GM18498 (cell line): ENCODE data around the gene CENATAC.
"Not testable (repeated sequence)": the region's sequence is repeated elsewhere in the genome, so short reads cannot be mapped to it uniquely, and the experiment has no call there.

Experiments used
- ATAC-seq: cut with Tn5 transposase; IDR thresholded peaks from one replicate; pipeline ENCODE4 v1.9.1; 2021; ENCODE audit warnings: mild to moderate bottlenecking, moderate library complexity; ENCODE audit not compliant: unreplicated experiment

The CENATAC gene

DNA sequence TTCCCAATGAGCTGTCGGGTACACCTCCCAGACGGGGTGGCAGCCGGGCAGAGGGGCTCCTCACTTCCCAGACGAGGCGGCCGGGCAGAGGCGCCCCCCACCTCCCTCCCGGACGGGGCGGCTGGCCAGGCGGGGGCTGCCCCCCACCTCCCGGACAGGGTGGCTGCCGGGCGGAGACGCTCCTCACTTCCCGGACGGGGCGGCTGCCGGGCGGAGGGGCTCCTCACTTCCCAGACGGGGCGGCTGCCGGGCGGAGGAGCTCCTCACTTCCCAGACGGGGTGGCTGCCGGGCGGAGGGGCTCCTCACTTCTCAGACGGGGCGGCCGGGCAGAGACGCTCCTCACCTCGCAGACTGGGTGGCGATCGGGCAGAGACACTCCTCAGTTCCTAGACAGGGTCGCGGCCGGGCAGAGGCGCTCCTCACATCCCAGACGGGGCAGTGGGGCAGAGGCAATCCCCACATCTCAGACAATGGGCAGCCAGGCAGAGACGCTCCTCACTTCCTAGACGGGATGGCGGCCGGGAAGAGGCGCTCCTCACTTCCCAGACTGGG lies 6.4 kb upstream of the CENATAC start:
- not testable (repeated sequence) for ATAC-seq

- ATAC-seq = peak; percentile 2
These were observed 862 bp upstream of the CENATAC start for GRCh38 chr11:118996926-118997626.

GRCh38 chr11:118998388-118998717 lies 415 bp downstream of the CENATAC start:
- no peak for ATAC-seq

GRCh38 chr11:118998822-118999221 lies 884 bp downstream of the CENATAC start:
- no peak for ATAC-seq

DNA sequence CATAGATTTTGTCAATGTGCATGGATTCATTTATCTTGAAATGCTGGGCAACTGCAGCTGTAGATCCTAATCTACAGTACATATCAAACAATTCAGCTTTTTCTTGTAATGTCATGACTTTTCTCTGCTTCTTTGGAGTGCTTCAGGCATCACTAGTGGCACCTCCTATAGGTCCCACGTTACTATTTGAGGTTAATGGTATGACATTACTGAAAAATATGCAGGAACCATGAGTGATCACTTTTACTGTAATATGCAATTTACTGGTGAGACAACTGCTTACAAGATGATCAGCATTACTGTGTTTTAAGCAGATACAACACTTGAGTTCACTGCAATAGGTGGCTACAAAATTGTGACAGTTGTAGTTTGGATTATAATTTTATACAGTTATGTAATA lies 3.0 kb downstream of the CENATAC start:
- ATAC-seq = no peak

GRCh38 chr11:119006656-119007055 lies 8.7 kb downstream of the CENATAC start:
- no peak for ATAC-seq

DNA sequence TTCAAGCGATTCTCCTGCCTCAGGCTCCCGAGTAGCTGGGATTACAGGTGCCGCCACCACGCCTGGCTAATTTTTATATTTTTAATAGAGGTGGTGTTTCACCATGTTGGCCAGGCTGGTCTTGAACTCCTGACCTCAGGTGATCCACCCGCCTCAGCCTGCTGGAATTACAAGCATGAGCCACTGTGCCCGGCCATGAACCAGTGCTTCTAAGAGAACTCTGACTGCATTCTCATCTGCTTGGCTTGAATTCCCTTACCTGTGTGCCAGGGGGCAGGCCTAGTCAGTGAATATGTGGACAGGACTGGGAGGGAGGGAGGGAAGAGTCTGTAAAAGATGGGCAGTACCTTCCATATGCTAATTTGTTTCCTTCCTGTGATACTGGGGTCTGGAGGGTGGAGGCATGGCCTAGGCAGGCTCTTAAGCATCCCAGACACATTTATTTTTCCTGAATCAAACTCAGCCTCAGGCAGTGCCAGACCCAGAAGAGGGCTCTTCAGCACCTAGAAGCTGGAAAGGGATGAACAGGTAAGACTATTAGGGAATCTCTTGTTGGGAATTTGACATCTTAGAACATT lies 13.6 kb downstream of the CENATAC start:
- ATAC-seq = no peak

DNA sequence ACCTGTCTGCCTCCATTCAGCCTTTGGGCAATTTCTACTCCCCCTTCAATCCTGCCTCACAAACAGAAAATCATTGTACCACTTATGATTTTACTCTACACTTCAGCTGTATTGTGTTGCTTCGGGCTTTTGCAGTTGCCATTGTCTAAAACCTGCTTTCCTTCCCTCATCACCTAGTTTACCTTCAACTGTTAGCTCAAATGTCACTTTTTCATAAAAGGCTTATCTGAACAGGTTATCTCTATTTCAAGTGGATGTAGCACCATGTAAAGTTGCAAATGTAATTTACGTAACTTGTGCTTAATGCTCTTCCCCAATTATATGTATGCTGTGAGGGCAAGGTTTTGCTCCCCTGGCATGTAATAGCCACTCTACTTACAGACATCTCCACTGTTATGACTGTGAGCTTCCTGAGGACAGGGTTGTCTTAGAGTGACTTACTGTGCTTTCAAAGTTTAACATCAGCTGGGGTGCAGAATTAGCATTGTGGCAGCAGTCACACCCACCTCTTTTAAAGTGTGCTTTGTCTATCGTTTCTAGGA lies 14.8 kb downstream of the CENATAC start:
- ATAC-seq = no peak

- no peak for ATAC-seq
These were observed 16.4 kb downstream of the CENATAC start for GRCh38 chr11:119014209-119014924.

DNA sequence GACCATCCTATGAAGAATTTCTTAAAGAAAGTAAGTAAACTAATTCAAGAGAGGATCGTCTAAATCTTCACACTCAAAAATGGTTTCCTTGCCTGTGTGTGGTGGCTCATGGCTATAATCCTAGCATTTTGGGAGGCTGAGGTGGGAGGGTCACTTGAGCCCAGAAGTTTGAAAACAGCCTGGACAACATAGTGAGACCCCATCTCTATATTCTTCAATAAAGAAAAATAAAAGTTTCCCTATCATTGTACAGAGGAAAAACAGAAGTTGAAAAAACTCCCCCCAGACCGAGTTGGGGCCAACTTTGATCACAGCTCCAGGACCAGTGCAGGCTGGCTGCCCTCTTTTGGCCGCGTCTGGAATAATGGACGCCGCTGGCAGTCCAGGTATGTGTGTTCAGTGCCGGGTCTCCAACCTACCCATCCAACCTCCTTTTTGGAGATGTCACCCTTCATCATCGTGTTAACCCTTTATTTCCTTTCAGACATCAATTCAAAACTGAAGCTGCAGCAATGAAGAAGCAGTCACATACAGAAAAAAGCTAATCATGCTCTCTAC lies 17.2 kb downstream of the CENATAC start:
- ATAC-seq = no peak

DNA sequence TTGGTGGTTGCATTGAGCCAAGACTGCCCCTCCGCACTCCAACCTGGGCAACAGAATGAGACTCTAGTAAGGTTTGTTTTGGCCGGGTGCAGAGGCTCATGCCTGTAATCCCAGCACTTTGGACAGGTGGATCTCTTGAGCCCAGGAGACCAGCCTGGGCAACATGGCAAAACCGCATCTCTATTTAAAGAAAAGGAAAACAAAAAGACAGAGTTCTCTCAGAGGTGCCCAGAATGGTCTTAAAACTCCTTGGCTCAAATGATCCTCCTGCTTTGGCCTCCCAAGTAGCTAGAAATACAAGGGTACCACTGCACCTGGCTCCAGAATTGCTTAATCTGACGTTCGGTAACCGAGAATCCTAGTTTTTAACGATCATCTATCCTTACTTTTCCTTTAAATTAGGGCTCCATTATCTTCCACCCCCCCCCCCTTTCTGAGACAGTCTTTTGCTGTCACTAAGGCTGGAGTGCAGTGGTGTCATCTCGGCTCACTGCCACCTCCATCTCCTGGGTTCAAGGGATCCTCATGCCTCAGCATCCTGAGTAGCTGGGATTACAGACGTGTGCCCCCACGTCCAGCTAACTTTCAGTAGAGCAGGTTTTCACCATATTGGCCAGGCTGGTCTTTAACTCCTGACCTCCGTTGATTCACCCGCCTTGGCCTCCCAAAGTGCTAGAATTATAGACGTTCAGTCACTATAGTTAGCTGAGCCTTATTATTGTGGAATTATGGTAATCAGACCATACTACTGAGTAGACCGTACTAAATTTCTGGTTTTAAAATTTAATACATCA lies 18.5 kb downstream of the CENATAC start:
- ATAC-seq = no peak

- ATAC-seq = not testable (repeated sequence)
These were observed 19.4 kb downstream of the CENATAC start for GRCh38 chr11:119017377-119017776.

GRCh38 chr11:119018074-119018938 lies 20.4 kb downstream of the CENATAC start, which contains the start of the genes RPS25 and TRAPPC4:
RPS25 (minus strand) TSS chr11:119018343; CDS start chr11:119018284, 59 bp downstream.
TRAPPC4 (plus strand) TSS chr11:119018766; CDS start chr11:119018796, 30 bp downstream.
- peak; percentile 84 for ATAC-seq

DNA sequence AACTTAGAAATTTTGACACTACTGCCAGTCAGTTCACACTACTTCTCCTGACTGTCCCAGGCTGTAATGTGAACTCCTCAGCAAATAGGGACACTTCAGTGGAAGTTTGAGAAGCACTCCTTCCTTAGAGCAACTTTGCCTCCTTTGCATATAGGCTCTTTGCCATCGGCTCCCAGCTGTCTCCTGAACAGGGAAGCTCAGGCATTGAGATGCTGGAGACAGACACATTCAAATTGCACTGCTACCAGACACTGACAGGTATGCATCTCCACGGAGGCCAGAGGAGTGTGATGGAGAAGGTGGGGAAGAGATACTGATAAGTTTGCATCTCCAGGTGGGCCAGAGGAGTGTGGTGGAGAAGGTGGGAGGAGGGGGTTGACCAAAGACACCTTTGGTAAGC lies 22.1 kb downstream of the CENATAC start:
- ATAC-seq = no peak

DNA sequence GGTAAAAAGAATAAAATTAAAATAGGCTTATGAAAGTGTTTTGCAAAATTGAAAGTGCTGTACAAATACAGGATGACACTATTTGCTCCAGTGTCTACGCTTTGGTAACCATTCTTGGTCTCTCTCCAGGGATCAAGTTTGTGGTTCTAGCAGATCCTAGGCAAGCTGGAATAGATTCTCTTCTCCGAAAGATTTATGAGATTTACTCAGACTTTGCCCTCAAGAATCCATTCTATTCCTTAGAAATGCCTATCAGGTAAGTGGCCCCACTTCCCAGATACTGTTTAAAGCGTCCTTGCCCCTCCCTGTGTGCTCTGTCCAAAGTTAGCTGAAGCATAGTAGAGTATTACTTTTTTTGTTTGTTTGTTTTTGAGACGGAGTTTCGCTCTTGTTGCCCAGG lies 23.7 kb downstream of the CENATAC start:
- no peak for ATAC-seq

DNA sequence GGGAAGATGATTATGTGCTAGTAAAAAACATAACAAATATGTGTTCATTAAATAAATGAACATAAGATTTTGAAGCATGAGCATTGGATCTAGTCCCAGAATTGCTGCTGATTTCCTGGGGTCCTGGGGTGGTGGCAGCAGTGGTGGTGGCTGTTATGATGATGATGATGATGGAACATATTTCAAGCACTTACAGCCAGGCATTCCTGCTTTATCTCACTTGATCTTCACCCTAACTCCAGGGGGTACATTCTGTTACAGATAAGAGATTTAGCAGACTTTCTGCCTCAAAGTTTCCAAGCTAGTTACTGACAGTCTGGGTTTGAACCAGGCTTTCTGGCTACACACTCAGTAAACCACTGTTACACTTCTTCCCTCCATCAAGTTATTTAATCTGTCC lies 25.8 kb downstream of the CENATAC start:
- no peak for ATAC-seq

GRCh38 chr11:119024430-119025098 lies 26.6 kb downstream of the CENATAC start:
- ATAC-seq = no peak

DNA sequence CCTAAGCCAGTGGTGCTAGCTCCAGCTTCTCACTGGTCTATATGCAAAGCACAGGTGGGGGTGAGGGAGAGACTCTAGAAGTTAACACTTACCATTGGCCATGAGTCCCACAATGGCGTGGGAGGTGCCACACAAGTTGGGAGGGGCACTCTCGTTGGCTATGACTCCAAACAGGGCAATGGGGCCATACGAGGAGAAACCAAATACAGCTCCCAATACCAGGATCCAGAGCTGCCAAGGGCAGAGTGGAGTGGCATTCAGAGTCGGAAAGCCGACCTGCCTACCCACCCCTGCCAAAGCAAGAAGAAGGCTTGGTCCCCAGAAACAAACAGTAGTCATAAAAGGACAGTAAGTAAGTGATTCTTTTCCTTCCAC lies 27.1 kb downstream of the CENATAC start:
- ATAC-seq = no peak

GRCh38 chr11:119025541-119025940 lies 27.6 kb downstream of the CENATAC start:
- ATAC-seq = no peak
